K562 (cell line): ENCODE results near the gene MYOZ3. TPM values are rescaled to one million over a fixed set of nuclear protein-coding genes. Genes with fewer than 3 reads are reported as not detected.

ENCODE experiments used
- ATAC-seq: fragments of 200-7000 bp; cut with Tn5 transposase; 3 replicates; pipeline ENCODE4 v1.9.1; 2020; ENCODE audit warnings: moderate library complexity
- BruUV-seq: library from RNA; stranded (reverse); fragments of 400-500 nt; replicated peaks from 2 replicates; lab custom pipeline; 2021; lab: Mats Ljungman, UMichigan
- CTCF ChIA-PET: fragments of 300-600 bp; formaldehyde crosslinking; extraction: SDS; loops from one replicate; lab custom pipeline; 2021; ENCODE audit warnings: low intra/inter-chr PET ratio; lab: Yijun Ruan, JAX
- POLR2A ChIA-PET: fragments of 300-600, 350-650 bp; sonication (Branson Sonifier 250); formaldehyde crosslinking; extraction: SDS; loops from one replicate; lab custom pipeline; 2021; ENCODE audit warnings: antibody characterized with exemption, inconsistent platforms; lab: Yijun Ruan, JAX
- DNase-seq, 4 experiments: peaks; one replicate each; pipeline versions ENCODE4 v3.0.0 to v3.0.0-alpha.2; 2011 to 2018; ENCODE audit warnings: low spot score in 3 of 4, mixed read lengths in 3 of 4; ENCODE audit errors: extremely low read depth in 1 of 4
- FAIRE-seq: peaks from 2 replicates; lab custom pipeline; 2011; peaks lifted over from hg19 to GRCh38; lab: Jason Lieb, UNC
- H2AFZ ChIP-seq: 2 replicates; pipeline ENCODE4 v1.6.0; 2011; ENCODE audit warnings: low read depth, low read length, control low read depth, inconsistent platforms
- H3K27ac ChIP-seq: fragments of 200-600 bp; 3 replicates; pipeline ENCODE4 v1.8.0; 2011; ENCODE audit warnings: low read depth, mild to moderate bottlenecking, control low read depth, inconsistent platforms, low read length, moderate library complexity, mixed read lengths; ENCODE audit errors: extremely low read depth
- H3K27me3 ChIP-seq, 2 experiments: fragments of 300-600 bp in 1 of 2; 2 replicates in 1 of 2; 3 replicates in 1 of 2; pipeline versions ENCODE4 v1.6.0 to v1.8.0; 2011; ENCODE audit warnings: inconsistent platforms in 2 of 2, low read length in 2 of 2, mild to moderate bottlenecking in 1 of 2, mixed read lengths in 1 of 2, moderate library complexity in 1 of 2; ENCODE audit not compliant: control insufficient read depth in 2 of 2, insufficient read depth in 2 of 2
- H3K36me3 ChIP-seq: fragments of 300-600 bp; 3 replicates; pipeline ENCODE4 v1.8.0; 2011; ENCODE audit warnings: mild to moderate bottlenecking, low read length, inconsistent platforms; ENCODE audit not compliant: control insufficient read depth, insufficient read depth
- H3K4me1 ChIP-seq, 2 experiments: fragments of 200-600 bp in 1 of 2; replicated peaks in 1 of 2; 2 replicates in 1 of 2; 3 replicates in 1 of 2; pipeline versions ENCODE4 v1.5.1 to v1.8.0; 2011; ENCODE audit warnings: inconsistent platforms in 2 of 2, low read length in 2 of 2, mild to moderate bottlenecking in 1 of 2, mixed read lengths in 1 of 2, moderate library complexity in 1 of 2; ENCODE audit not compliant: control insufficient read depth in 2 of 2, insufficient read depth in 2 of 2
- H3K4me2 ChIP-seq: 2 replicates; pipeline ENCODE4 v1.6.1; 2011; ENCODE audit warnings: low read length, control low read depth, inconsistent platforms, mixed read lengths; ENCODE audit not compliant: insufficient read depth
- H3K4me3 ChIP-seq: fragments of 200-600 bp; sonication (generic), shearing (Covaris generic); 2 replicates; pipeline ENCODE4 v1.5.1; 2016; ENCODE audit warnings: control low read depth, inconsistent platforms
- H3K79me2 ChIP-seq: fragments of 200-600 bp; 3 replicates; pipeline ENCODE4 v1.8.0; 2011; ENCODE audit warnings: low read length, inconsistent platforms; ENCODE audit not compliant: control insufficient read depth, insufficient read depth
- H3K9ac ChIP-seq, 2 experiments: 2 replicates each; pipeline versions ENCODE4 v1.6.0 to v1.6.1; 2011; ENCODE audit warnings: low read depth in 2 of 2, low read length in 2 of 2, control low read depth in 1 of 2, inconsistent platforms in 1 of 2, mild to moderate bottlenecking in 1 of 2, mixed read lengths in 1 of 2; ENCODE audit not compliant: insufficient read depth in 1 of 2
- H3K9me1 ChIP-seq: one replicate; pipeline ENCODE4 v1.6.0; 2011; ENCODE audit warnings: inconsistent platforms, mild to moderate bottlenecking, low read length, moderate library complexity; ENCODE audit not compliant: control insufficient read depth, insufficient read depth
- H3K9me3 ChIP-seq: replicated peaks from 2 replicates; pipeline ENCODE4 v1.5.1; 2011; ENCODE audit warnings: low read depth, low read length, inconsistent platforms; ENCODE audit not compliant: control insufficient read depth, insufficient read depth
- H4K20me1 ChIP-seq: replicated peaks from 2 replicates; pipeline ENCODE4 v1.6.1; 2011; ENCODE audit warnings: low read length, inconsistent platforms, mixed read lengths; ENCODE audit not compliant: control insufficient read depth, insufficient read depth
- CEBPG ChIP-seq, 3 experiments: fragments of 200-800 bp in 1 of 3; sonication (Bioruptor generic) in 1 of 3; sonication (generic) in 1 of 3; formaldehyde crosslinking in 1 of 3; IDR thresholded peaks in 2 of 3; conservative IDR thresholded peaks in 1 of 3; 2 replicates each; pipeline versions ENCODE4 v1.6.1 to v1.8.0; 2016 to 2022; ENCODE audit warnings: missing compliant biosample characterization in 2 of 3, missing genetic modification characterization in 2 of 3, mild to moderate bottlenecking in 1 of 3, missing genetic modification reagents in 1 of 3
- GABPA ChIP-seq: fragments of 200-800 bp; sonication (Bioruptor generic); conservative IDR thresholded peaks from 2 replicates; pipeline ENCODE4 v1.6.1; 2016; ENCODE audit warnings: low read depth, missing genetic modification characterization, missing compliant biosample characterization
- PHB2 ChIP-seq: fragments of 450-650 bp; IDR thresholded peaks from 2 replicates; pipeline ENCODE4 v1.6.1; 2017; ENCODE audit warnings: low read depth
- POLR2H ChIP-seq: IDR thresholded peaks from 2 replicates; pipeline ENCODE4 v1.6.1; 2016; ENCODE audit warnings: missing genetic modification characterization, low read depth, mild to moderate bottlenecking, control low read depth, missing compliant biosample characterization, moderate library complexity
- POLR3A ChIP-seq: IDR thresholded peaks from 2 replicates; pipeline ENCODE4 v1.6.1; 2011; ENCODE audit warnings: borderline replicate concordance, mild to moderate bottlenecking, moderate library complexity; ENCODE audit not compliant: insufficient read length, insufficient read depth; ENCODE audit errors: extremely low read depth
- RAD21 ChIP-seq, 2 experiments: fragments of 250-450 bp in 1 of 2; fragments of 450-650 bp in 1 of 2; sonication (Bioruptor Pico) in 1 of 2; formaldehyde crosslinking in 1 of 2; IDR thresholded peaks in 1 of 2; conservative IDR thresholded peaks in 1 of 2; 2 replicates each; pipeline versions ENCODE4 v1.4.0 to v1.8.0; 2020 to 2022; ENCODE audit warnings: mild to moderate bottlenecking in 2 of 2, moderate library complexity in 1 of 2
- ZFP30 ChIP-seq: fragments of 250-450 bp; sonication (Bioruptor Pico); IDR thresholded peaks from 2 replicates; pipeline ENCODE4 v1.8.0; 2022; ENCODE audit warnings: moderate library complexity, mild to moderate bottlenecking, inconsistent platforms, borderline replicate concordance
- ZNF707 ChIP-seq: fragments of 250-450 bp; sonication (Bioruptor Pico); conservative IDR thresholded peaks from 2 replicates; pipeline ENCODE4 v1.8.0; 2022; ENCODE audit warnings: inconsistent platforms, mild to moderate bottlenecking, moderate library complexity
- WGBS: fragments of 100-300 bp; shearing (Covaris generic); methylation state at CpG from one replicate; pipeline ENCODE4 v1.1.6; 2016; ENCODE audit warnings: low coverage, mixed read lengths; ENCODE audit not compliant: insufficient coverage; ENCODE audit errors: missing lambda C conversion rate; 5-methylcytosine and 5-hydroxymethylcytosine counted together
- in situ Hi-C: fragments of 300-500 bp; cut with MboI; formaldehyde crosslinking; loops from 4 replicates; pipeline ENCODE4 v1.15.0; 2018; ENCODE audit warnings: inconsistent platforms, mixed read lengths
- intact Hi-C: fragments of 100-400 bp; cut with micrococcal nuclease; formaldehyde crosslinking; loops from 2 replicates; pipeline ENCODE4 v1.14.2; 2022
- polyA plus RNA-seq, 8 experiments: library from polyadenylated mRNA; depleted of rRNA in 4 of 8; stranded (reverse) in 5 of 8; unstranded in 3 of 8; fragments of >200 nt; fragmentation: Nextera tagmentation in 2 of 8; fragmentation: Illumina TruSeq in 1 of 8; extraction: Ambion mirVana in 2 of 8; extraction: Trizol in 1 of 8; gene quantifications; 2 replicates each; pipeline versions ENCODE4 v1.2.1 to v1.2.3, GENCODE V29; 2011 to 2014; ENCODE audit warnings: inconsistent platforms in 1 of 8, missing spikeins in 1 of 8
- total RNA-seq, 7 experiments: library from RNA; depleted of rRNA in 6 of 7; stranded (reverse); fragments of >200 nt in 6 of 7; fragmentation: Illumina TruSeq in 2 of 7; extraction: Trizol in 2 of 7; gene quantifications; 2 replicates each; pipeline versions ENCODE4 v1.2.1 to v1.2.3, GENCODE V29; 2011 to 2021; ENCODE audit warnings: low replicate concordance in 1 of 7
- TF ChIP-seq, protein P1 (sequence below), 2 experiments: IDR thresholded peaks in 1 of 2; conservative IDR thresholded peaks in 1 of 2; 2 replicates each; pipeline ENCODE4 v1.6.1; 2016; ENCODE audit warnings: low read depth in 2 of 2, mild to moderate bottlenecking in 1 of 2, missing compliant biosample characterization in 1 of 2, missing genetic modification characterization in 1 of 2, moderate library complexity in 1 of 2
- TF ChIP-seq, protein P2 (sequence below): fragments of 250-450 bp; sonication (Bioruptor Pico); IDR thresholded peaks from 2 replicates; pipeline ENCODE4 v1.4.0; 2020; ENCODE audit warnings: mild to moderate bottlenecking, moderate library complexity
- TF ChIP-seq, protein P3 (sequence below), 2 experiments: fragments of 450-650 bp; IDR thresholded peaks; 2 replicates each; pipeline ENCODE4 v1.6.1; 2018; ENCODE audit warnings: mild to moderate bottlenecking in 2 of 2, low read depth in 1 of 2; ENCODE audit not compliant: partially characterized antibody in 2 of 2

The MYOZ3 gene
- total and polyA plus RNA-seq, 9 of the 15 experiments (the other 6 are each of a cell fraction or from before 2014, with no cell fraction given) = not detected

DNA sequence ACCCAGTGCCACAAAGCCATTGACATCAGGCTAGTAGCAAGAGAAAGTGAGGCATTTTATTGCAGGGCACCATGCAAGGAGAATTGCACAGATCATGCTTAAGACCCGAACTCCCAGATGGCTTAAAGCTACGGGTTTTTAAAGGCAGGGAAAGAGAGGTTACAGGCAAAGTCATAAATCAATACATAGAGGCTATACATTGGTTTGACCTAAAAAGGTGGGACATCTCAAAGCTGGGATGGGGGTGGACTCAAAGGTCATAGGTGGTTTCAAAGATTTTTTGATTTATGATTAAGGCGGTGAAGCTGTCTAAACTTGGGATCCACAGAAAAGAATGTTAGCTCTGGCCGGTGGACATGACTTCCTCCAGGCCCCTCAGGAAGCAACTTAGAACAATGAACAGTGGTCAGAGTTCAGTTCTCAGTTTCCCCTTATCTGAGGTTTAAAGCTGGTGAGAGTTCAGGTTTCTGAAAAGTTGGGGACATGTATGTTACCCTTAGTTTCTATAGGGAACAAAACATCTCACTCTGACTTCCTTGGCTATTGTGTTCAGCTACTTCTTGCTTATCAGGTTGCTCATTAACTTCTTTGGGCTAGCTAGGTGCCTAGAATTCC lies 45.8 kb downstream of the MYOZ3 start:
- DNase-seq = no peak
- POLR2A ChIA-PET = interaction anchor here (0.7 to 1.4 kb wide), 3 partner anchors 13 to 476 kb away, joined by 3 read pairs; no protein-coding TSS in a partner anchor
- TF ChIP-seq POLR3A = no peak
- TF ChIP-seq POLR2H (tag) = no peak
- no peak for TF ChIP-seq PHB2
- no peak for TF ChIP-seq CEBPG (CRISPR knock-in tag; IDR thresholded peaks at IDR 0.05)
- TF ChIP-seq CEBPG (tag; conservative IDR thresholded peaks at IDR 0.05 in 1 of 2, IDR thresholded peaks at IDR 0.05 in 1 of 2) = no peak
- no peak for TF ChIP-seq ZNF707 (CRISPR knock-in tag)
- TF ChIP-seq GABPA = no peak
- TF ChIP-seq, protein P1, sequence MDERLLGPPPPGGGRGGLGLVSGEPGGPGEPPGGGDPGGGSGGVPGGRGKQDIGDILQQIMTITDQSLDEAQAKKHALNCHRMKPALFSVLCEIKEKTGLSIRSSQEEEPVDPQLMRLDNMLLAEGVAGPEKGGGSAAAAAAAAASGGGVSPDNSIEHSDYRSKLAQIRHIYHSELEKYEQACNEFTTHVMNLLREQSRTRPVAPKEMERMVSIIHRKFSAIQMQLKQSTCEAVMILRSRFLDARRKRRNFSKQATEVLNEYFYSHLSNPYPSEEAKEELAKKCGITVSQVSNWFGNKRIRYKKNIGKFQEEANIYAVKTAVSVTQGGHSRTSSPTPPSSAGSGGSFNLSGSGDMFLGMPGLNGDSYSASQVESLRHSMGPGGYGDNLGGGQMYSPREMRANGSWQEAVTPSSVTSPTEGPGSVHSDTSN (CRISPR knock-in tag; IDR thresholded peaks at IDR 0.05; ENCODE audit: low read depth) = no peak
- TF ChIP-seq, protein P1 (tag; conservative IDR thresholded peaks at IDR 0.05; ENCODE audit: low read depth) = peak; percentile 63
- TF ChIP-seq, protein P2, sequence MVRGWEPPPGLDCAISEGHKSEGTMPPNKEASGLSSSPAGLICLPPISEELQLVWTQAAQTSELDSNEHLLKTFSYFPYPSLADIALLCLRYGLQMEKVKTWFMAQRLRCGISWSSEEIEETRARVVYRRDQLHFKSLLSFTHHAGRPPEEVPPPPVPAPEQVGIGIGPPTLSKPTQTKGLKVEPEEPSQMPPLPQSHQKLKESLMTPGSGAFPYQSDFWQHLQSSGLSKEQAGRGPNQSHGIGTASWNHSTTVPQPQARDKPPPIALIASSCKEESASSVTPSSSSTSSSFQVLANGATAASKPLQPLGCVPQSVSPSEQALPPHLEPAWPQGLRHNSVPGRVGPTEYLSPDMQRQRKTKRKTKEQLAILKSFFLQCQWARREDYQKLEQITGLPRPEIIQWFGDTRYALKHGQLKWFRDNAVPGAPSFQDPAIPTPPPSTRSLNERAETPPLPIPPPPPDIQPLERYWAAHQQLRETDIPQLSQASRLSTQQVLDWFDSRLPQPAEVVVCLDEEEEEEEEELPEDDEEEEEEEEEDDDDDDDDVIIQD = no peak
- no peak for TF ChIP-seq ZFP30 (CRISPR knock-in tag)
- no peak for TF ChIP-seq RAD21 (CRISPR knock-in tag; conservative IDR thresholded peaks at IDR 0.05 in 1 of 2, IDR thresholded peaks at IDR 0.05 in 1 of 2)
- TF ChIP-seq, protein P3, sequence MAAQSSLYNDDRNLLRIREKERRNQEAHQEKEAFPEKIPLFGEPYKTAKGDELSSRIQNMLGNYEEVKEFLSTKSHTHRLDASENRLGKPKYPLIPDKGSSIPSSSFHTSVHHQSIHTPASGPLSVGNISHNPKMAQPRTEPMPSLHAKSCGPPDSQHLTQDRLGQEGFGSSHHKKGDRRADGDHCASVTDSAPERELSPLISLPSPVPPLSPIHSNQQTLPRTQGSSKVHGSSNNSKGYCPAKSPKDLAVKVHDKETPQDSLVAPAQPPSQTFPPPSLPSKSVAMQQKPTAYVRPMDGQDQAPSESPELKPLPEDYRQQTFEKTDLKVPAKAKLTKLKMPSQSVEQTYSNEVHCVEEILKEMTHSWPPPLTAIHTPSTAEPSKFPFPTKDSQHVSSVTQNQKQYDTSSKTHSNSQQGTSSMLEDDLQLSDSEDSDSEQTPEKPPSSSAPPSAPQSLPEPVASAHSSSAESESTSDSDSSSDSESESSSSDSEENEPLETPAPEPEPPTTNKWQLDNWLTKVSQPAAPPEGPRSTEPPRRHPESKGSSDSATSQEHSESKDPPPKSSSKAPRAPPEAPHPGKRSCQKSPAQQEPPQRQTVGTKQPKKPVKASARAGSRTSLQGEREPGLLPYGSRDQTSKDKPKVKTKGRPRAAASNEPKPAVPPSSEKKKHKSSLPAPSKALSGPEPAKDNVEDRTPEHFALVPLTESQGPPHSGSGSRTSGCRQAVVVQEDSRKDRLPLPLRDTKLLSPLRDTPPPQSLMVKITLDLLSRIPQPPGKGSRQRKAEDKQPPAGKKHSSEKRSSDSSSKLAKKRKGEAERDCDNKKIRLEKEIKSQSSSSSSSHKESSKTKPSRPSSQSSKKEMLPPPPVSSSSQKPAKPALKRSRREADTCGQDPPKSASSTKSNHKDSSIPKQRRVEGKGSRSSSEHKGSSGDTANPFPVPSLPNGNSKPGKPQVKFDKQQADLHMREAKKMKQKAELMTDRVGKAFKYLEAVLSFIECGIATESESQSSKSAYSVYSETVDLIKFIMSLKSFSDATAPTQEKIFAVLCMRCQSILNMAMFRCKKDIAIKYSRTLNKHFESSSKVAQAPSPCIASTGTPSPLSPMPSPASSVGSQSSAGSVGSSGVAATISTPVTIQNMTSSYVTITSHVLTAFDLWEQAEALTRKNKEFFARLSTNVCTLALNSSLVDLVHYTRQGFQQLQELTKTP (IDR thresholded peaks at IDR 0.05; ENCODE audit: low read depth in 1 of 2, partially characterized antibody in 2 of 2) = no peak

More for the DNA sequence above, 45.8 kb downstream of the MYOZ3 start:
- no peak overlapping the region for H3K4me2 ChIP-seq
- intact Hi-C loops (no loop called here), in situ Hi-C loops (no loop called here)
- H3K4me1 ChIP-seq = peaks cover 0 to 11% of the 10 kb centered on the region in 2 experiments; a peak in 2 of 5 replicates
- FAIRE-seq = no peak
- H3K36me3 ChIP-seq = peaks cover 40% of the 10 kb centered on the region
- no peaks in the 10 kb centered on the region for H3K27me3 ChIP-seq
- H2AFZ ChIP-seq = no peak overlapping the region
- no peak for ATAC-seq
- no peak overlapping the region for H3K4me3 ChIP-seq
- 0 out of 2 replicates have a peak, but pooled peaks cover 2% of the 10 kb centered on the region for H4K20me1 ChIP-seq
- H3K9ac ChIP-seq = no peak overlapping the region
- WGBS = 60% methylated on average over 4 of the region's 4 CpGs
- no peak overlapping the region for H3K27ac ChIP-seq
- no peaks in the 10 kb centered on the region for H3K9me3 ChIP-seq
- no peaks in the 10 kb centered on the region for H3K9me1 ChIP-seq
- CTCF ChIA-PET = no interaction called here
- H3K79me2 ChIP-seq = no peaks in the 10 kb centered on the region
- no TSS peak for BruUV-seq
